SU-DHL-6 (cell line): ENCODE measurements around the gene FREY1.

Experiments used
- H2AFZ ChIP-seq: fragments of 200-600 bp; sonication (generic); 2 replicates; pipeline ENCODE4 v1.6.1; 2014; ENCODE audit warnings: low read depth, mild to moderate bottlenecking, moderate library complexity, mixed read lengths, antibody characterized with exemption, low read length; ENCODE audit not compliant: severe bottlenecking
- H3F3A ChIP-seq: fragments of 200-600 bp; shearing (Covaris generic); 2 replicates; pipeline ENCODE4 v1.6.0; 2016; ENCODE audit warnings: antibody characterized with exemption, mild to moderate bottlenecking; ENCODE audit not compliant: insufficient read depth
- H3K27ac ChIP-seq: fragments of 200-600 bp; sonication (generic); 2 replicates; pipeline ENCODE4 v1.5.1; 2016; ENCODE audit warnings: low read depth, mild to moderate bottlenecking, low read length, moderate library complexity, mixed read lengths
- H3K27me3 ChIP-seq: fragments of 200-600 bp; sonication (generic), shearing (Covaris generic); 2 replicates; pipeline ENCODE4 v1.6.0; 2014; ENCODE audit warnings: mild to moderate bottlenecking, low read length
- H3K36me3 ChIP-seq: fragments of 200-600 bp; sonication (generic); 2 replicates; pipeline ENCODE4 v1.6.1; 2014; ENCODE audit warnings: mild to moderate bottlenecking, low read length, mixed read lengths
- H3K4me2 ChIP-seq: fragments of 300-600, 200-600 bp; shearing (Covaris generic), sonication (generic); 2 replicates; pipeline ENCODE4 v1.6.0; 2014; ENCODE audit warnings: low read length, low read depth, mild to moderate bottlenecking; ENCODE audit not compliant: poor library complexity, severe bottlenecking
- H3K4me3 ChIP-seq: fragments of 200-600 bp; sonication (generic); 2 replicates; pipeline ENCODE4 v1.5.1; 2014; ENCODE audit warnings: antibody characterized with exemption, low read length, mild to moderate bottlenecking, mixed read lengths; ENCODE audit not compliant: insufficient read depth, poor library complexity, severe bottlenecking
- H3K79me2 ChIP-seq: fragments of 200-600 bp; sonication (generic); 2 replicates; pipeline ENCODE4 v1.6.1; 2014; ENCODE audit warnings: mild to moderate bottlenecking, low read length, moderate library complexity; ENCODE audit not compliant: insufficient read depth
- H3K9ac ChIP-seq: fragments of 200-600 bp; sonication (generic); 2 replicates; pipeline ENCODE4 v1.7.0; 2014; ENCODE audit warnings: mild to moderate bottlenecking, low read length
- H3K9me2 ChIP-seq: fragments of 200-600 bp; sonication (generic); replicated peaks from 2 replicates; pipeline ENCODE4 v1.6.1; 2014; ENCODE audit warnings: low read length; ENCODE audit not compliant: insufficient read depth
- H3K9me3 ChIP-seq: fragments of 200-600 bp; sonication (generic); 2 replicates; pipeline ENCODE4 v1.6.1; 2014; ENCODE audit warnings: low read length, mixed read lengths; ENCODE audit not compliant: insufficient read depth
- H4K20me1 ChIP-seq: fragments of 200-600 bp; sonication (generic); 2 replicates; pipeline ENCODE4 v1.6.1; 2014; ENCODE audit warnings: low read depth, mild to moderate bottlenecking, antibody characterized with exemption, low read length, moderate library complexity, mixed read lengths
- EZH2phosphoT487 ChIP-seq: fragments of 200-600 bp; sonication (generic), shearing (Covaris generic); conservative IDR thresholded peaks from 2 replicates; pipeline ENCODE4 v1.6.1; 2018; ENCODE audit warnings: mild to moderate bottlenecking, antibody characterized with exemption, low read length, moderate library complexity, mixed read lengths
- TF ChIP-seq, protein P1 (sequence below): fragments of 200-600 bp; sonication (generic); IDR thresholded peaks from one replicate; pipeline ENCODE4 v1.5.1; 2017; ENCODE audit warnings: antibody characterized with exemption, mild to moderate bottlenecking, low read length, moderate library complexity; ENCODE audit not compliant: insufficient read depth, poor library complexity, severe bottlenecking

FREY1 gene

DNA sequence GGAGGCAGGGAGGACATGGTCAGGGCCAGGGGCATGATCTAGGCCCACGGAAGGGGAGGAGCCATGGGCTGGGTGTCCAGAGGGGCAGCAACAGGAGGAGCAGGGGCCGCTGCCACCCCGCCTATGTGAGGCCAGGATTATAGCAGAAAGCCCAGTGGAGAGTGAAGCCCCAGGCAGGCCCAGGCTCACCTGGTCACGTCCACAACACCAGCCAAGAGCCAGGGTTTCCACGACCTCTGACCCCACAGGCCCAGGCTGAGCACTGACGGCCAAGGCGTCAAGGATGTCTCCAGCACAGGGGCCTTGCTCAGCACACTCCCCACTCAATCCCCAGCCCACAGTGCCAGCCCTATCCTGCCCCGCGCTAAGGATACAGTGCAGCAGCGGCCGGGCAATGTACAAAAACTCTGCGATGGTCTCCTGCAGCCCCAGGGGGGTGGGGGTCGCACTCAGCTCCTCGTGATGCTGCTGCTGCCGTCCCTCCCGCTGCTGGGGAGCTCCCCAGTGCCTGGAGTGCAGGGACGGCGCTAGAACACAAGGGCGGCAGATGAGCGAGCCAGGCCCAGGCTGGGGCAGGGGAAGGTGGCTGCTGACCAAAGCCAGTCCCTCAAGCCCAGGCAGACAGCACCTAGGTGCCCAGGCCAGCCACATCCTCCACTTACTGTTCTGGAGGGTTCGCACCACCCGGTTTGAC is 7.0 kb upstream of the FREY1 start:
- Histone ChIP-seq H3K4me2 (no peak overlapping the region), H3F3A (peaks cover 7% of the 10 kb centered on the region), H3K27me3 (no peaks in the 10 kb centered on the region), H4K20me1 (no peaks in the 10 kb centered on the region), H3K36me3 (no peaks in the 10 kb centered on the region), H3K9ac (no peak overlapping the region), H3K79me2 (peaks cover 16% of the 10 kb centered on the region), H3K4me3 (no peak overlapping the region), H2AFZ (no peak overlapping the region), H3K9me2 (no peaks in the 10 kb centered on the region), H3K27ac (no peak overlapping the region), H3K9me3 (no peaks in the 10 kb centered on the region)
- TF ChIP-seq, protein P1, sequence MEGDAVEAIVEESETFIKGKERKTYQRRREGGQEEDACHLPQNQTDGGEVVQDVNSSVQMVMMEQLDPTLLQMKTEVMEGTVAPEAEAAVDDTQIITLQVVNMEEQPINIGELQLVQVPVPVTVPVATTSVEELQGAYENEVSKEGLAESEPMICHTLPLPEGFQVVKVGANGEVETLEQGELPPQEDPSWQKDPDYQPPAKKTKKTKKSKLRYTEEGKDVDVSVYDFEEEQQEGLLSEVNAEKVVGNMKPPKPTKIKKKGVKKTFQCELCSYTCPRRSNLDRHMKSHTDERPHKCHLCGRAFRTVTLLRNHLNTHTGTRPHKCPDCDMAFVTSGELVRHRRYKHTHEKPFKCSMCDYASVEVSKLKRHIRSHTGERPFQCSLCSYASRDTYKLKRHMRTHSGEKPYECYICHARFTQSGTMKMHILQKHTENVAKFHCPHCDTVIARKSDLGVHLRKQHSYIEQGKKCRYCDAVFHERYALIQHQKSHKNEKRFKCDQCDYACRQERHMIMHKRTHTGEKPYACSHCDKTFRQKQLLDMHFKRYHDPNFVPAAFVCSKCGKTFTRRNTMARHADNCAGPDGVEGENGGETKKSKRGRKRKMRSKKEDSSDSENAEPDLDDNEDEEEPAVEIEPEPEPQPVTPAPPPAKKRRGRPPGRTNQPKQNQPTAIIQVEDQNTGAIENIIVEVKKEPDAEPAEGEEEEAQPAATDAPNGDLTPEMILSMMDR, result no peak
- no peak for TF ChIP-seq EZH2phosphoT487

DNA sequence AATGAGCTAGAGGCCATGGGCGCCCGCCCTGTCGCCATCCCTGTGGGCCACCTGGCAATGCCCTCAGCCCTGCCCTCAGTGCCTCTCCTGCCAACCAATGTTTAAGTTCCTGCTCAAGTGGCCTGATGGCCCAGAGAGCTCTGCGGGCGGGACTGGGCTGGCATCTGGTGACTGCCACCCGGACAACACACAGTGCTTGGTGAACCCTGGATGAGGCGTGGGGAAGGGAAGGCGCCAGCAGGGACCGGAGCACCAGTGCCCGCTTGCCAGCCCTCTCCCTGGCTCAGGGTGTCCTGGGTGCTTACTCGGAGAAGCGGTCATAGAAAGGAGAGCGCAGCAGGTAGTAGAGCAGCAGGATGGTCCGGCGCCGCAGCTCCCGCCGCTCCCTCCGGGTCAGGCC is 6.4 kb upstream of the FREY1 start:
- TF ChIP-seq, protein P1, result no peak
- no peak for TF ChIP-seq EZH2phosphoT487
- Histone ChIP-seq H3K27ac (no peak overlapping the region), H4K20me1 (no peaks in the 10 kb centered on the region), H3K9me2 (no peaks in the 10 kb centered on the region), H3K36me3 (no peaks in the 10 kb centered on the region), H3K27me3 (no peaks in the 10 kb centered on the region), H3F3A (peaks cover under 1% of the 10 kb centered on the region; the same call in 1 of the 2 replicates), H3K79me2 (peaks cover 16% of the 10 kb centered on the region), H3K4me2 (no peak overlapping the region), H3K9me3 (no peaks in the 10 kb centered on the region), H3K9ac (no peak overlapping the region), H2AFZ (no peak overlapping the region), H3K4me3 (no peak overlapping the region)

DNA sequence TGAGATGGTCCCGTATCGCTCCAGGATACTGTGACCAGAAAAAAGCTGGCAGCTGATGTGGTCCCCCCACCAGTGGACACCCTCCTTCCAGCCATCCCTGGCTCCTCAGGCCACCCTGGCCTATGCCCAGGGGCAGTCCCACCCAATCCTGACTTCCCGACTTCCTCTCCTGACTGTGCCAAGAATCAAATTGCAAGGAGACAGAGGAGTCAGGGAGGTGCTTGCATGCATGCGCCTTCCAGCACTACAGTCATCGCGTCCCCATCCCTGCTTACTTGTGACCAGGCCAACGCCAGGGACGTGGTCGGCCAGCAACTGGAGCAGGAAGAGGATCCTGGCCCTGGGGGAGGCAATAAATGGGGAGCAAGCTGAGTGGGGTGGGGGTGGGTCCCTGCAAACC is 3.6 kb upstream of the FREY1 start:
- Histone ChIP-seq H3K79me2 (no peaks in the 10 kb centered on the region), H3K36me3 (no peaks in the 10 kb centered on the region), H3K27me3 (no peaks in the 10 kb centered on the region), H3K9me2 (no peaks in the 10 kb centered on the region), H3K27ac (no peak overlapping the region), H3K4me2 (no peak overlapping the region), H4K20me1 (no peaks in the 10 kb centered on the region), H3K9me3 (no peaks in the 10 kb centered on the region), H2AFZ (no peak overlapping the region), H3K4me3 (no peak overlapping the region), H3F3A (no peaks in the 10 kb centered on the region), H3K9ac (no peak overlapping the region)
- TF ChIP-seq EZH2phosphoT487, result no peak
- TF ChIP-seq, protein P1, result no peak
